Measurements from ENCODE around the gene METTL2B.
A peak's percentile ranks its signal among the peaks of the same experiment; 100 is the strongest.

Gene METTL2B, protein sequence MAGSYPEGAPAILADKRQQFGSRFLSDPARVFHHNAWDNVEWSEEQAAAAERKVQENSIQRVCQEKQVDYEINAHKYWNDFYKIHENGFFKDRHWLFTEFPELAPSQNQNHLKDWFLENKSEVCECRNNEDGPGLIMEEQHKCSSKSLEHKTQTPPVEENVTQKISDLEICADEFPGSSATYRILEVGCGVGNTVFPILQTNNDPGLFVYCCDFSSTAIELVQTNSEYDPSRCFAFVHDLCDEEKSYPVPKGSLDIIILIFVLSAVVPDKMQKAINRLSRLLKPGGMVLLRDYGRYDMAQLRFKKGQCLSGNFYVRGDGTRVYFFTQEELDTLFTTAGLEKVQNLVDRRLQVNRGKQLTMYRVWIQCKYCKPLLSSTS

GRCh38 chr7:128476402-128477335 lies at the start of gene METTL2B:
Gene METTL2B, plus strand, starts transcription at chr7:128476748. Its CDS starts 18 bp downstream, at chr7:128476766.
- peak; percentile 82 for DNase-seq

GRCh38 chr7:128427289-128427891 lies 49.2 kb upstream of the METTL2B start:
- peak; percentile 58 for DNase-seq

DNA sequence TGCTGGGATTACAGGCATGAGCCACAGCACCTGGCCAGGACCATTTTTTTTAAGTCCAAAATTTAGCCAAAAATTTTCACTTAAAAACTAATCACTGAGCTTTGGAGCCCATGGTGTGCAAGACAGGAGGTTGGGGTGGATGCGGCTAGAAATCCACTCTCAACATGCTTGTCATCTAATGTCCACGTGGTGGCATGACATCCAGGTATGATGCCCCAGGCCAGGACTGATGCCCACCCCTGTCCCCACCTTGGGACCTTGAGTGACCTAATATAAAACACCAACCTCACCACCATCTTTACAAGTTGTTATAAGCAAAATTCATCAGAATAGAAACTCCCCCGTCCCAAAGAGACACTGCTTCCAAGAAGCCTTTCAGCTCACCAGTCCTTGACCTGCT lies 46.3 kb upstream of the METTL2B start:
- no peak for DNase-seq

DNA sequence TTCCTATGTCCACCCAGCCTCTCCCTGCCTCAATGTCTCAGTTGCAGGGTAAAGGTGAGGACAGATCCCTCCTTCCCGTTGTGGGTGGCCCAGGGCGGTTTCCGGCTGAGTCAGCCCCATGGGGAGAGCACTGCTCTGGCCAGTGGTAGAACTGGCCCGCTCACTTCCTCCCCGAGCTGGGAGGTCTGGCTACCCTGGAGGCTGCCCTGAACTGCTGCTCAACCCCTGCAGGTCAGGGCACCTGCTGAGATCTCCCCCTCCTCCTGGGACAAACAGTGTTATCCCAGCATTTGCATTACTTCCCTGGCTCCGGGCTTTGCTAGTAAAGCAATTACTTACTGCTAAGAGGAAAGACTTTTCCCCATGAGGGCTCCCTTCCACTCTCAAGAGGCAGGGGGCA lies 45.3 kb upstream of the METTL2B start:
- no peak for DNase-seq

- DNase-seq, result no peak
These were observed 44.8 kb upstream of the METTL2B start for GRCh38 chr7:128431754-128432153.

DNA sequence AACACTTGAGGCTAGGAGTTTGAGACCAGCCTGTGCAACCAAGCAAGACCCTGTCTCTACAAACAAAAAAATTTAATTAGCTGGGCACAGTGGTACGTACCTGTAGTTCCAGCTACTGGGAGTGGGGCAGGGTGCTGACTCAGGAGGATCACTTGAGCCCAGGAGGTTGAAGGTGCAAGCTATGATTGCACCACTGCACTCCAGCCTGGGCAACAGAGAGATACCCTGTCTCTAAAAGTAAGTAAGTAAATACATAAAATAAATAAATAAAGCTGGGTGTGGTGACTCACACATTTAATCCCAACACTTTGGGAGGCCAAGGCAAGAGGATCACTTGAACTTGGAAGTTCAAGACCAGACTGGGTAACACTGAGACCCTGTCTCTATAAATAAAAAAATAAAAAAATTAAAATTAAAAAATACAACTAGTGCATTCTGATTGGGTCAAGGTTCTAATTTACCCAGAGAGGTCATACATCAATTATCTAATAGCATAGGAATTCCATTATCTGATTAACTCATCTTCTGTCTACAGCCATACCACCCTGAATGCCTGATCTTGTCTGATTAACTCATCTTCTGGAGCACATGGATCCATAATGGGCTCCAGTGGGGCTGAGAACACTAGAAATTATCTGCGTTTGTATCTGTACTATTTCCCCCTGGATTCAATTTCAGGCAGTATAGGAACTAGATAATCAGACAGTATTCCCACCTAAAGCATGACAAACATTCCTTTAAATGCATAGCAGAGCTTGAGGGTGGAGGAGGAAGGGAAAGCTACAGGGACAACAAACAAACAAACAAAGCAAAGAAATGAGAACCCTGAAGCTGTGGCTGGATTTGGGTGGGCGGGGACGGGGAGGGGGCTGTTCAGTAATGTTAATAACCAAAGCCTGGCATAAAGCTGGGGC lies 41.9 kb upstream of the METTL2B start:
- DNase-seq, result no peak

DNA sequence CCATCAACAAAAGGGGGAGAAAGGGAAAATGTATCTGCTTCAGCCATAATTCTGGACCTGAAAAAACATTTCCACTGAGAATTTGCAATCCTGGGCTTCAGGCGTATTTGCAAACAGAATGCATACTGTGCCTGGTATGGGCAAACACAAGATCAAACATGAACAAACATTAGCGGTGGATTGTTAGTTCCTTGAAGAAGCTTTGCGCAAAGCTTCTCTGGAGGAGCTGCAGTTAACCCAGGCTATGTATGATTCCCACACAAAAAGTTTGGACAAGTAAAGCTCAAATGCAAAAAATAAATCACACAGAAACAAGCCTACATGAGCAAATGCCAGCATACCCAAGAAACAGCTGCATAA lies 41.2 kb upstream of the METTL2B start:
- DNase-seq, result no peak

DNA sequence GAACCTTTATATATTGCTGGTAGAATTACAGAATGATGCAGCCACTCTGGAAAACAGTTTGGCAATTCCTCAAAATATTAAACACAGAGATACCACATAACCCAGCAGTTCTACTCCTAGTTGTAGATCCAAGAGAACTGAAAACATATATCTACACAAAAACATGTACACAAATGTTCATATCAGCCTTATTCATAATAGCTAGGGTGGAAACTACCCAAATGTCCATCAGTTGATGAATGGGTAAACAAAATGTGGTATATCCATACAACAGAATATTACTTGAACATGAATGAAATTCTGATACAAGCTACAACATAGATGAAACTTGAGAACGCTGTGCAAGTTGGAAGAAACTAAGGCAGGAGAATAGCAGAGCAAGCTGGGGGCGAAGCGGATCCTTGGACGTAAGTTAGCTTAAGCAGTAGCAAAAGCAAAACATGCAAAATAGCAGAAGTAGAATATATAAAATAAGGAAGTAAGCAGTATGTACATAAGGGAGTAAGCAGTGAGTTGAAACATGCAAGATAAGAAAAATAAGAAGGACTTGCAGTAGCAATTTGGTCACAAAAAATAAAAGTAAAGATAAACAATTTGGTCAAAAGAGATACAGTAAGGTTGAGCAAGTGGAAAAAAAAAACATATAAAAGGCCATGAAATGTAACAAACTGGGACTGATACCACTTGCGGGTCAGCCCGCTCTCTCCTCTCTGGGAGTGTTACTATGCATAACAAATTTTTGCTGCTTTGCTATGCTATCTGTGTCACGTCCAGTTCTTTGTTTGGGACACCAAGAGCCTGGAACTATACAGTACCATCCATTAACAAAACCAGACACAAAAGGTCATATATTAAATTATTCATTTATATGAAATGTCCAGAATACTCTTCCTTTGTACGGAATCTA lies 38.9 kb upstream of the METTL2B start:
- DNase-seq, result no peak

DNA sequence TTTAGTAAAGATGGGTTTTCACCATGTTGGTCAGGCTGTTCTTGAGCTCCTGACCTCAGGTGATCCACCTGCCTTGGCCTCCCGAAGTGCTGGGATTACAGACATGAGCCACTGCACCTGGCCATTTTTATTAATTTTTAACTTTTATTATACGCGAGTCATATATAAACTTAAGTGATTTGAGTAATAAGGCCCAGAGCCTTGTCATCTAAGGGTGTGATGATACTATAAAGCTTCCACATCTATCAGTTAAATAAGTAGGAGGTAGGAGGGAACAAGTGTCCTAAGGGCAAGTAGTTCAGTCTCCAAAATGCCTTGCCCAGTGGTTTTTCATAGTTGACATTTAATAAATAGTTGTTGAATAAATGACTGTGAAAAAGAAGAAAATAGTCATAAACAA lies 34.2 kb upstream of the METTL2B start:
- no peak for DNase-seq

DNA sequence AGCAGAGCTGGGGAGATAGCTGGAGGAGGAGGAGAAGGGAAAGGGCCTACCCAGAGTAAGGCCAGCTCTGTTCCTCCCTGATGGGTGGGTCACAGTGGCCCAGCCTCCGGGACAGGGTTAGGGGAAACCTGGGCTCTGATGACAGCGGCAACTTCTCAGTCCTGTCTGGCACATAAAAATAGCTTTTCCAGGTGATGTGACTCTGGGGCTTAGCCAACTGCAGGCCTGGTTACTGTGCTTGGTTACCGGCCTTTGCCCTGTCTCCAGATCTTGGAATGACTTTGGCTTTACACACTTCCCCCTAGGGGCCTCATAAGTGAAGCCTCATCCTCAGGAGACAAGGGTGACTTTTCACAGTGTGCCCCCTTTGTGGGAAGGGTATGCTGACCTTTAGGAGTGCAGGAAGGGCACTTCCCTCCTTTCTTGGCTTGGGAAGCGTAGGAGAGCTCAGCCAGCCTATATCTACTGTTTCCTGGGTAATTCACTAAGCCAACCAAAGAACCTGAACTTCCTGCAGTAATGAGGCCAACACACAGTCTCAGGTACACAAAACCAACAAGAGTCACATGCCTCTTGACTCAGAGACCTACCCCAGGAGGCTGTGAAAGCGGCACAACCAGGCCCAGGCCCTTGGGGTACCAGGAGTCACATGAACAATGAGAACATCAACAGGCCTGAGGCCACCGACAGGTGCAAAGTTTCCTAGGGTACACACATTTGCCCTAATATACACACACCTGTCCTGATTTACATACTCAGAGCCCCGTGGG lies 32.5 kb upstream of the METTL2B start:
- no peak for DNase-seq

DNA sequence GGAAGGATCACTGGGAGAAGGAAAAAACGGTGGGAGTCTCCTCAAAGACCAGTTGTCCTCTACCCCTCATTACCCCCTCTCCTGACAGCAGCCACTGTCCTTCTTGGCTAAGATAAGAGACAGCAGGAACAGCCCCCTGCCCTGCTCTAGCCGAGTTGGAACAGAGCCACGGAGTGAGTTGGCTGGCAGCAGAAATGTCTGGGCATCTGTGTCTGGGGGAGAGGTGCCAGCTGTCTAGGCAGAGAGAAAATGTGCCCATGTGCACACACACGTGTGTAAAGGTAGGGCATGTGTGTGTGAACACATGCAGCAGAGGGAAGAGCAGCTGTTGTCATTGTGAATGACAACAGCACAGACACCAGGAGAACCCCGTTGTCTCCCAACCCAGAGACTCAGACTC lies 30.2 kb upstream of the METTL2B start:
- no peak for DNase-seq

GRCh38 chr7:128447941-128448564 lies 28.5 kb upstream of the METTL2B start:
- no peak for DNase-seq

- no peak for DNase-seq
These were observed 27.7 kb upstream of the METTL2B start for GRCh38 chr7:128448751-128449302.

GRCh38 chr7:128450409-128450808 lies 26.1 kb upstream of the METTL2B start:
- DNase-seq, result no peak

- DNase-seq, result no peak
These were observed 25.6 kb upstream of the METTL2B start for GRCh38 chr7:128450913-128451312.

DNA sequence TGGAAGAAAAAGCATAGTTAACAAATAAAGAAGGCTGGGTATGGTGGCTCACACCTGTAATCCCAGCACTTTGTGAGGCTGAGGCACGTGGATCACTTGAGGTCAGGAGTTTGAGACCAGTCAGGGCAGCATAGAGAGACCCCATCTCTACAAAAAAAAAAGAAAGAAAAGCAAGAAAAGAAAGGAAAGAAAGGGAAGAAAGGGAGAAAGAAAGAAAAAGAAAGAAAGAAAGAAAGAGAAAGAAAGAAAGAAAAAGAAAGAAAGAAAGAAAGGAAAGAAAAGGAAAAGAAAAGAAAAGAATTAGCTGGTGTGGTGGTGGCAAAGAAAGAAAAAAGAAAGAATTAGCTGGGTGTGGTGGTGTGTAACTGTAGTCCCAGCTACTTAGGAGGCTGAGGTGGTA lies 24.0 kb upstream of the METTL2B start:
- DNase-seq, result no peak

GRCh38 chr7:128453836-128454804 lies 22.4 kb upstream of the METTL2B start:
- DNase-seq, result peak; percentile 4

- DNase-seq, result no peak
These were observed 21.6 kb upstream of the METTL2B start for GRCh38 chr7:128454808-128455542.

Data from kidney glomerular epithelial cell (primary cell).